ENCODE results near the gene C6orf120.
"Not testable (repeated sequence)": the region's sequence is repeated elsewhere in the genome, so short reads cannot be mapped to it uniquely, and the experiment has no call there.

The C6orf120 gene

DNA sequence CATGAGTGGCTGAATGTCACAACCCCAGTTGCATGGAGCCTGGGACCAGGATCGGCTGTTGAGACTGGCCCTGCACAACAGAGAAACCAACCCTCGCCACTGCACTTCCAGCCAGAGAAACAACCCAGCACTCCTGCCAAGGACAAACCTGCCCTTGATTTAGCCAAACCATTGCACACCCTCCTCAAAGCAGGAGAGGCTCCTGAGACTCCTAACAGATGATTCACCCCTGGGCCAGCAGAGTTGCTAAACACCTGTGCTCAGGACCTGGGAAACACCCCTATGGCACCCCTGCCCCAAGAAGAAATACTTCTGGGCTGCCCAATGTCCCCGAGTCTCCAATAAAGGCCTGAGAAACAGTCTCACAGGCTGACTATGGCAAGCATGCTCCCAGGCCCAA, 17.9 kb upstream of the C6orf120 start:
- DNase-seq (ENCODE audit: low read depth) = no peak

GRCh38 chr6:169685860-169686259, 16.1 kb upstream of the C6orf120 start:
- no peak for DNase-seq (ENCODE audit: low read depth)

- peak; percentile 46 for DNase-seq (ENCODE audit: low read depth)
Observed at GRCh38 chr6:169689287-169689686, 12.6 kb upstream of the C6orf120 start.

GRCh38 chr6:169691260-169691659, 10.7 kb upstream of the C6orf120 start:
- DNase-seq (ENCODE audit: low read depth) = no peak

- no peak for DNase-seq (ENCODE audit: low read depth)
Observed at GRCh38 chr6:169692516-169692915, 9.4 kb upstream of the C6orf120 start.

DNA sequence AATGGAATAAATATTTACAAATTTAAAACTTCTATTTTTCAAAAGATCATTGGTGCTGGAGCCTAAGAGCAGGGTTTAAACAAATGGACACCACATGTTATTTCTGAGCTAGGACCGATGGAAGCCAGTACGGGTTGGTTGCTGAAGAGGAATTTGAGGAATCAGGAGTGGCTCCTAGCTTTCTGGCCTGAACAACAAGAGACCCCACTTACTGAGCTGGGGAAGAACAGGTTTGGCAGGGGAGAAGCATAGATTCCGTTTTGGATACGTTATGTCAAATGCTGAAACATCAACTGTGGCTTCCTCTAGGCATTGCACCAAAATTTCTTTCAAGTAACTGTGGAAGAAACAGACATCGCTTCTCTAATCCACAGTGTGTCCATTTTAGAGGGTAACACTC, 6.8 kb upstream of the C6orf120 start:
- no peak for DNase-seq (ENCODE audit: low read depth)

DNA sequence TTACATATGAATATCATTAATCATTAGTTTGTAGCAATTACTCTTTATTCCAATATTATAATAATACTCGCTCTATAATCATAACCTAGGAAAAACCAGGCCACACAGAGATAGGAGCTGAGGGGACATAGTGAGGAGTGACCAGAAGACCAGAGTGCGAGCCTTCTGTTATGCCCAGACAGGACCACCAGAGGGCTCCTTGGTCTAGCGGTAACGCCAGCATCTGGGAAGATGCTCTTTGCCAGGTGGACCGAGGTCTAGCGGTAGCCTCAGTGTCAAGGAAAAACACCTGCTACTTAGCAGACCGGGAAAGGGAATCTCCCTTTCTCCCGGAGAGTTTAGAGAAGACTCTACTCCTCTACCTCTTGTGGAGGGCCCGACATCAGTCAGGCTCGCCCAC, 4.8 kb upstream of the C6orf120 start:
- not testable (repeated sequence) for DNase-seq (ENCODE audit: low read depth)

- DNase-seq (ENCODE audit: low read depth) = peak; percentile 74
Observed at GRCh38 chr6:169700296-169700695, 1.6 kb upstream of the C6orf120 start.

DNA sequence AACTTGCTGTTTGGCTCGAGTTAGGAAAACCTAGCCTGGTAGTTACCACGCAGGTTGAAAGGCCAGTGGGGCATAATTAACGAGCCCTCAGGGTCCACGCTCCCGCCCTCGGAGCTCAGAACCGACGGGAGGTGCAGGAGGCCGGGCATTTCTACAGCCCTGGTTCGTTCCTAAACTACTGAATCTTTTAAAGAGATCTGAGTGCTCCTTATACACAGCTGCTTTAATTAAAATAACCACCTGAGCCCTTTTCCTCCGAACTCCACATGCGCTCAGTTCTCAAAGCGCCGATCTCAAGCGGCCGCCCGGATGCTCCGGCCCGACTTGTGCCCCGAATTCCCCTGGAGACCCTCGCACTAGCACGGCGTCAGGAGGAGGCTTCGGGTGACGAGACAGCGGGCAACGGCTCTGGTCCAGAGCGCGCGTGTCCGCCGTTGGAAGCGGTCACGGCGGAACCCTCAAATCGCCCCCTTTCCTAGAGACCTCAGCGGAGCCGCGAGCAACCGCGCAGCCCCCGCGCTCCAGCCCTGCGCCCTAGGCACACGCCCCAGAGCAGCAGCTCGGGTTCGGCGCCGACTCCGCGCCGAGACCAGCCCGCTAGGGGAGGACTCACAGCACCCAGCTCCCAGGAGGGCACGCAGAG, 494 bp upstream of the C6orf120 start:
- no peak for DNase-seq (ENCODE audit: low read depth)

- no peak for DNase-seq (ENCODE audit: low read depth)
Observed at GRCh38 chr6:169702840-169703246, 917 bp downstream of the C6orf120 start.

GRCh38 chr6:169707772-169708171, 5.8 kb downstream of the C6orf120 start:
- DNase-seq (ENCODE audit: low read depth) = no peak

GRCh38 chr6:169709293-169709692, 7.4 kb downstream of the C6orf120 start:
- no peak for DNase-seq (ENCODE audit: low read depth)

GRCh38 chr6:169710009-169710408, 8.1 kb downstream of the C6orf120 start:
- DNase-seq (ENCODE audit: low read depth) = no peak

DNA sequence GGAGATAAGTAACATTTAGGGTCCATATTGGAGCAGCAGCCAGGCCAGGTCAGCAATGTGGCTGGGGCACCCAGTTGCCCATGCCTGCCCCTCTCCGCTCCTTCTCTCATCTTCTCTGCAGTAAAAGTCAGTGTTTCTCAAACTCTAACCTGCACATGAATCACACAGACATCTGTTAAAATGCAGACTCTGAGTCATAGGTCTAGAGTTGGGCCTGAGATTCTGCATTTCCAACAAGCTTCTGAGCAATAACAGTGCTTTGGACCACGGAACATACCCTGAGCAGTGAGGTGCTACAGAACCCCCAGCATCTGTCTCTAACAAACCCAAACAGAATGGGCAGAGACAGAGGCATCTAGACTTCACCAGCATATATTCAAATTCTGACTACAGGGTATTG, 12.3 kb downstream of the C6orf120 start:
- no peak for DNase-seq (ENCODE audit: low read depth)

GRCh38 chr6:169714595-169714994, 12.7 kb downstream of the C6orf120 start:
- no peak for DNase-seq (ENCODE audit: low read depth)

- DNase-seq (ENCODE audit: low read depth) = no peak
Observed at GRCh38 chr6:169719117-169719516, 17.2 kb downstream of the C6orf120 start.

DNA sequence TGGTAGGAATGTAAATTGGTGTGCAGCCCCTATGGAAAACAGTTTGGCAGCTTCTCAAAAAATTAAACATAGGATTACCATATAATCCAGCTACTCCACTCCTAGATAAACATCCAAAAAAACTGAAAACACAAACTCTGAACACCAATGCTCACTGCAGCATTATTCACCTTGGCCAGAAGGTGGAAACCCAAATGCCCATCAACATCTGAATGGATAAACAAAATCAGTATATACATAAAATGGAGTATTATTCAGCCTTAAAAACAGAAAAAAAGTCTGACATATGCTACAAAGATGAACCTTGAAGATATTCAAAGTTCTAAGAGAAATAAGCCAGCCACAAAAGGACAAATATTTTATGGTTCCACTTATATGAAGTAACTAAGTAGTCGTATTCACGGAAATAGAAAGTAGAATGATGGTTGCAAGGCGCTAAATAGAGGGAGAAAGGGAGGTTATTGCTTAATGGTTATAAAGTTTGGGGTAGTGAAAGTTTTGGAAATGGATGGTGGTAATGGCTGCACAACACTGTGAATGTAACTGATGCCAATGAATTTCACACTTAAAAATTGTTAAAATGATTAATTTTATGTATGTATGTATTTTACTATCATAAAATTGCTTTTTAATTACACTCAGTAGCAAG, 18.4 kb downstream of the C6orf120 start:
- no peak for DNase-seq (ENCODE audit: low read depth)

DNA sequence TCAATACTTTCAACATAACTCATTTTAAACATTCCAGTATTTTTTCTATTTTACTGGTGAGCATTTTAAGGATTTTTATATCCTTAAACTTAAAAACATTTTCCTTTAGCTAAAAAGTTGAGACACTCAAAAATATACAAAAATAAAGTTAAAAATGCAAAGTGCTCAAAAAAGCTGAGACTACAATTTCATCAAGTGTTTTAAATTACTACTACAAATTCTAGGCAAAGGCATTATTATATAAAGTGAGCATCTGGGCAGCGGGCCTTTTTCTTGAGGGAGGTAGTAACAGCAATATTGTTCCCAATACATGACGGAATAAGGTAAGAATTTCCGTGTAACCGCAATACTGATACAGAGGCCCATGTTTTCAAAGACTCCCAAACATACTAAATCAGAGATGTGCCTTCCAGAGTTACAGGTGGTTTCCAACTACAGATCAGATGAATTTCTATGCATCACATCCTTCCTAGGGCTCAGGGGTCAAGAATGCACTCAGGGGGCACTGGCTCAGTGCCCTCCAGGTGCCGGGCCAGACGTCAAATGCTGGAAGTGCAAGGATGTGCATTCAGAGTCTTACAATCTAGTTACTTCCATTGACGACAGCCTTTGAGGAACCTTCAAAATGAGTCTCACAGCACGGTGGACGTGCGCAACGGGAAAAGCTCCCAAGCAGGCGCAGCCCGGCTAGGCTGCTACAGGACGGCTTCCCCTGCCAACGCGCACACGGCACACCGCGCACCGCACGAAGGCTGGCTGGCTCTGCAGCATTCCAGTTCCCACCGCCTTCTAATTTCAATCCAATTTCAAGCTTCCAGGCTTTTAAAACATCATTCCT, 20.7 kb downstream of the C6orf120 start:
- peak; percentile 55 for DNase-seq (ENCODE audit: low read depth)

DNA sequence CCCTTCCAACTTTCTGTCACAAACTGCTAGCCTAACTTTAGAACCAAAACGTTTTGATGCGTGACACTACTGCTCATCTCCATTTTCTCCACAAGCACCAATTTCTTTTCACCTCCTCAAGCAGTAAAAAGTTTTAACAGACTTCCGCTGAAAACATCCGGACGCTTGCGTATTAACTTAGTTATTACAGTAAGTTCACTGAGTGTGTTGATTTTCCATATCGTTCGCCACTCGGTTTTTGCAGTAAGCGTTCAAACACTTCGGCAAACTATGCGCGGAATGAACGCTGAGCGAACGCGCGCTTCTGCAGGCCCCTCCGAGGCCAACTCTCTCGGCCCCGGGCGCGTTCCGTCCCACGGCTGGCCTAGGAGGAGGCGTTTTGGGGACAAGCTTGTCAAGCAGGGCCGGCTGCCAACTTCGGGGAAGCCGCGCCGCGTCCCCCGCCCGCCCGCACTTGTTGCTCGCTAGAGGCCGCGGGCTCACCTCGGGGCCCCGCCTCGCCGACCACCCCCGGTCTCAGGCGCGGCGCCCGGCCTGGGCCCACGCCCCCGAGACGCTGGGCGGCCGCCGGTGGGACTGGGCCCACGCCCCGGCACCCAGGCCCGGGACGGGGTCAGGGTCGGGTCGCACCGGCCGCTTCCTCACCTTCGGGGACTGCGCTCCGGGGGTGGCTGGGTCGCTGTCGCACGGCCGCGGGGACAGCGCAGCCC, 21.4 kb downstream of the C6orf120 start:
- peak; percentile 76 for DNase-seq (ENCODE audit: low read depth)

- peak; percentile 38 for DNase-seq (ENCODE audit: low read depth)
Observed at GRCh38 chr6:169723991-169724493, 22.1 kb downstream of the C6orf120 start.

DNA sequence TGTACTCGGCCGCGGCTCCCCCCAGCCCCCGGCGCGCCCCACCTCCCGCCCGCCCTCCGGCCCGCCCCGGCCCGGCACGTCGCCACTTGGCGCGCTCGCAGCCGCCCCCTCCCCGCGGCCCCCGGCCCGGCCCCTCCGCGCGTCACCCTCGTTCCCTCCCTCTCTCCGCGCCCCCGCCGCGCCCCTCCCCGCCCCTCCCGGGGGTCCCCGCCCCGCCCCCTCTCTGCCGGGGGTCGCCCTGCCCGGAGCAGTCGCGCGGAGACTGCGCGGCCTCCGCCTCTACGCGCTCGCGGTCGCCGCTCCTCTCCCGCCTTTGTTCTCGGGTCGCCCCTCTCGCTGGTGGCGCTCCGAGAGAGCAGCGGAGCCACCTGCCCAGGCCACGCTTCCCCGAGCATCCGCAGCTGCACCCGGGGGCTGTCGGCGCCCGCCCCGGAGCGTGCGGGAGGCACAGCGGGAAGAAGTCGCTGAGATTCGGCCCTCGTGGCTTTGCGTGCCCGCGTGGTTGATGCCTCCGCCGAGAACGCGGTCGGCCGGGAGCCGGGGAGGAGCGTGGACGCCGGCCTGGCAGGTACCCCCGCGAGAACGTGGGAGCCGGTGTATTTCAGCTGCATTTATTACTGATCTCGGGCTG, 22.7 kb downstream of the C6orf120 start, which contains the start of gene PHF10:
Gene PHF10, minus strand, starts transcription at position 7 of the 631 bp plus-strand sequence. CDS start 569 bp downstream, outside the sequence.
- peak; percentile 32 for DNase-seq (ENCODE audit: low read depth)
